ENCODE data around the gene LGMN.

Gene LGMN

DNA sequence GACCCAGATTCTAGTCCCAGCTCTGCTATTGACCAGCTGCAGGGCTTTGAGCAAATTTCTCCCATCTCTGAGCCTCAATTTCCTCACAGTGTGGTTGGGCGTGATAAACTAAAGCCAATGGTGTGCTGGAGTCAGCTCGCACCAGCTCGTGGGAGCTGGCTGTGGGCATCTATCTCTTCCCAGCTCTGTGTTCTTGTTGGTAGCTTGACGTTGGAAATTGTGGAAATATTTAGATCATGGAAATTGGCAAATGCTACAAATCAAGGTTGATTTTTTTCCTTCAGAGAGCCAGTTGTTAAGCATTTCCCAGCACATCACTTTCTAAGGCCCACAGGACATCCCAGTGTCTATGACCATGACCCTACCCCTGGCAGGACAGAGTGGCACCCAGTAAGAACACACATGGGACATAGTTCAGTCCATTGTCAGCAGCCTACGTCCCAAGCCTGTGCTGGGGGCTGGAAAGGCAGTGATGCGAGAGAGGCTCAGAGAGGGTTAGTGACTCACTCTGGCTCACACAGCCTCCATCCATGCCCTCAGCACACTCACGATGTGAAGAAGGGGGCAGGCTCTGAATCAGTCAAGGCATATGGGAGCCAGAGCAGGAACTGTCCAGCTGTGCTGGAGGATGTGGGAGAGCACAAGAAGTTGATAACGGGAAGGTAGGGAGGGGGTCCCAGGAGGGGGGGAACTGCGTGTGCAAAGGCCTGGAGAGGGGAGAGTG, 77.6 kb downstream of the LGMN start:
- Mint-ChIP-seq H3K36me3 (ENCODE audit: insufficient read depth) (peaks cover 31% of the 10 kb centered on the region), H3K4me1 (peaks cover 30% of the 10 kb centered on the region), H3K9me3 (no peaks in the 10 kb centered on the region), H3K27me3 (no peaks in the 10 kb centered on the region), H3K4me3 (no peak overlapping the region), H3K27ac (ENCODE audit: low read depth) (peak overlapping the region; percentile 72)
- DNase-seq (ENCODE audit: low spot score in 2 of 2) (no peak), ATAC-seq (replicated peaks; ENCODE audit: extremely low read depth, poor library complexity, severe bottlenecking) (no peak)

DNA sequence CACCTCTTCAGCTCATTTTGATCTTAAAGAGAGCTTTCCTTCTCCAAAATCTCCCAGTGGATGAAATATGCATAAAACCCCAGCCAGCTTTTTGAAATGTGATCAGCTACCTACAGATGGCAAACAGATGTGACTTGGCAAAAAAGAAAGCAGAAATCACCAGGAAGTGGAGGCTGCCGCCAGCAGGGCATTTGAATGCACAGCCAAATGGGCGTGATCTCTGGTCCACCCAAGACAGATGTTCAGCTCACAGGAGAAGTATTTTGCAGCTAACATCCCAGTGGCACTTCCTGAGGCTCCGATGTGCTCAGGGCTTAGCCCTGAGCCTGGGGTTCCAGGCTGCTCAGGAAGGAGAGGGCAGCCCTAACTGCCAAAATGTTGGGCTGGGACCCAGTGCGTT, 78.3 kb downstream of the LGMN start:
- Mint-ChIP-seq H3K4me1 (peaks cover 27% of the 10 kb centered on the region), H3K4me3 (no peak overlapping the region), H3K9me3 (no peaks in the 10 kb centered on the region), H3K36me3 (ENCODE audit: insufficient read depth) (peaks cover 35% of the 10 kb centered on the region), H3K27ac (ENCODE audit: low read depth) (peak overlapping the region; percentile 25), H3K27me3 (no peaks in the 10 kb centered on the region)
- DNase-seq (ENCODE audit: low spot score in 2 of 2) (no peak), ATAC-seq (replicated peaks; ENCODE audit: extremely low read depth, poor library complexity, severe bottlenecking) (no peak)

DNA sequence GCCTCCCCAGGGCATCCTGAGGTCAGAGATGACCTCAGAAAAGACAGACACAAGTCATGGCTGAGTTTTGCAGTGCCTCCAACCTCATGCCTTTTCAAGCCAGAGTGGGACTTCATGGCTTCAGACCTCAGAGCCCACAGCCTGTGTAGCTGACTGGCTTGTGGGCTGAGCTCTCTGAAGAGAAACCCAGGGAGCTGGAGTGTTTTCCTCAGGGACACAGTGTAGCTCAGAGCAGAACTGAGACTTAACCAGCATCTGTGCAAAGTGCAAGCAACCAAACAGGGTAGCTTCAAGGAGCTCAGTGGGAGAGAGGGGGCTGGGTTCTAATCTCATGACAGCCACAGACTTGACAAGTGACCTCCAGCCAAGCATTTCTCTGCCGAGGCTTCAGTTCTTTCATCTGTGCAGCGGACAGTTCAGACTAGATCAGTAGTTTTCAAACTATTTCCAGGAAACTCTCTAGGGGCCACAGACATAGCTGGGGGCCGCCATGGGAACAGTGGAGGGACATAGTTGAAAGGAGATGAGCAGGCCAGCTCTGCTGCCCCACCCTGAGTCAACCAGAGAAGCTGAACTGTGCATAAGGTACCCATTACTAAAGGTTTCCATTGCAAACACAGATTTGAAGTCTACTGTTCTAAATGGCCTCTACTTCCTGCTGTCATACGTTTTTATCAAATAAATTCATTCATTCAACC, 80.0 kb downstream of the LGMN start:
- DNase-seq (ENCODE audit: low spot score in 2 of 2) (no peak), ATAC-seq (replicated peaks; ENCODE audit: extremely low read depth, poor library complexity, severe bottlenecking) (no peak)
- no peak overlapping the region for H3K4me3 Mint-ChIP-seq
- no peaks in the 10 kb centered on the region for H3K9me3 Mint-ChIP-seq
- H3K27ac Mint-ChIP-seq (ENCODE audit: low read depth): peak overlapping the region; percentile 41
- peaks cover 41% of the 10 kb centered on the region for H3K36me3 Mint-ChIP-seq (ENCODE audit: insufficient read depth)
- peaks cover 34% of the 10 kb centered on the region for H3K4me1 Mint-ChIP-seq
- no peaks in the 10 kb centered on the region for H3K27me3 Mint-ChIP-seq

DNA sequence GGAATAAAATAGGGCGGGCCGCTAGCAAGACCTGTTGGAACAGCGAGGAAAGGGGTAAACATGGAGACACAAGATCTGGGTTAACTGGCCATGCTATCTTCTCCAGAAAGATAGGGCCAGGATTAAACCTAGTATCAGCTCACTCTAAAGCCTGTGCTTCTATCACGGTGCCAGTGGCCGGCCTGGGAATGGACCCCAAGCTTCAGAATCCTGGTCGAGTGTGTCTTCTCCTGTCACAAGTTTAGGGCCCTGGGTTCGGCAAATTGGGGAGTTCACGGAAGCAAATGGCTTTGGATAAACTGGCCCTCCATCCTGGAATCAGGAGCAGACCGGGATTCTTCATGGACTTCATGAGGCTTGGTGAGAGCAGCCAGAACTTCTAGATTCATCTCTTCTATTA, 82.2 kb downstream of the LGMN start:
- Mint-ChIP-seq H3K4me1 (peaks cover 42% of the 10 kb centered on the region), H3K9me3 (no peaks in the 10 kb centered on the region), H3K4me3 (no peak overlapping the region), H3K27ac (ENCODE audit: low read depth) (peak overlapping the region; percentile 32), H3K36me3 (ENCODE audit: insufficient read depth) (peaks cover 44% of the 10 kb centered on the region), H3K27me3 (no peaks in the 10 kb centered on the region)
- ATAC-seq (replicated peaks; ENCODE audit: extremely low read depth, poor library complexity, severe bottlenecking) (no peak), DNase-seq (ENCODE audit: low spot score in 2 of 2) (no peak)

DNA sequence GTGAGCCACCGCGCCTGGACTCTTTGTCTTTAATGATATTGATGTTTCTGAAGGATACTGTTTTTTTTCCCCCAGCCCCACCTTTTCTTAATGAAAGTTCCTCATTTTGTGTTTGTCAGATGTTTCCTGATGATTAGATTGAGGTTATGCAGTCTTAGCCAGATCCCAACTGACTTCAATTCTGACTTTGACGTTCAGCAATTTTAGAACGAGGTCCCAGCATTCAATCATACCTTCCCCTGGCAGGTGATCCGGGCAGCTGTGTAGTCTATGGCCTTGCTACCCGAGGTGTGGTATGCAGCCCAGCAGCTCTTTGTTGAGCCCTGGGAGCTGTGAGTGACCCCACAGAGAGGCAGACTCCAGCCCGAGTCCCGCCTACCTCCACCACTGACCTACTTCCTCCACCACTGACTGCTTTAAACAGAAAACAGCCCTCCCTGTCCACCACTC, 82.7 kb downstream of the LGMN start:
- DNase-seq (ENCODE audit: low spot score in 2 of 2): no peak
- Mint-ChIP-seq H3K4me3 (no peak overlapping the region), H3K27me3 (no peaks in the 10 kb centered on the region), H3K27ac (ENCODE audit: low read depth) (peak overlapping the region; percentile 32), H3K4me1 (peaks cover 38% of the 10 kb centered on the region), H3K36me3 (ENCODE audit: insufficient read depth) (peaks cover 44% of the 10 kb centered on the region), H3K9me3 (no peaks in the 10 kb centered on the region)
- ATAC-seq (replicated peaks; ENCODE audit: extremely low read depth, poor library complexity, severe bottlenecking): no peak

DNA sequence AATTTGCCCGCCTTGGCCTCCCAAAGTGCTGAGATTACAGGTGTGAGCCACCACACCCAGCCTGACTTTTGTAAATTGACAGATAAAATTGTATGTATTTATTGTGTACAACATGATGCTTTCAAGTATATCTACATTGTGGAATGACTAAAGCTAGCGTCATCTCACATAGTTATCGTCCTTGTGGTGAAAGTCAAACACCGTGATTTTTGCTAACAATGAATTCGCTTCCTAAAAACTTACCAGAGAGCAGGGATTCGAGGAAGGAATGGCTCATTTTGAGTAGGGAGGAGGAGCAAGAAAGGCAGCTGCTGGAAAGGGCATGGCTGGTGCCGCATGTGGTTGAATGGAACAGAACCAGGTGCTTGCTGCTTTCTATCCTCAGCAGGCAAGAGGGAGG, 85.4 kb downstream of the LGMN start:
- DNase-seq (ENCODE audit: low spot score in 2 of 2) (no peak), ATAC-seq (replicated peaks; ENCODE audit: extremely low read depth, poor library complexity, severe bottlenecking) (no peak)
- H3K27me3 Mint-ChIP-seq: no peaks in the 10 kb centered on the region
- peak overlapping the region; percentile 32 for H3K27ac Mint-ChIP-seq (ENCODE audit: low read depth)
- H3K4me1 Mint-ChIP-seq: peaks cover 53% of the 10 kb centered on the region
- no peaks in the 10 kb centered on the region for H3K9me3 Mint-ChIP-seq
- H3K4me3 Mint-ChIP-seq: no peak overlapping the region
- peaks cover 47% of the 10 kb centered on the region for H3K36me3 Mint-ChIP-seq (ENCODE audit: insufficient read depth)

DNA sequence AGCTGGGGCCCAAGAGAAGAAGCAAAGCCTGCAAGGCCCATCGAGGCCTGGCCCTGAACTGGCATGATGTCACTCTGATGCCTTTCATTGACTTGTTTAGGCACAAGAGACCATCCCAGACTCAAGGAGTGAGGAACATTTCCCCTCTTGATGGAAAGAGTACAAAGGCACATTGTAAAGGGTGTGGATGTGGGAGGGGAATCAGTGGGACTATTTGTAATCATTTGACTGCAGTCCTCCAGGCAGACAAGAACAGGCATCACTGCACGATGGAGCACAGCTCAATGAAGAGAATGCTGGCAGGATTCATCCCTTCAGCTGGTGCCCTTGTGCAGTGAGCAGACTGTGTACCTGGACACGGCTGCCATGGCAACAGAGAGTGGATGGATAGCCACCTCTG, 87.9 kb downstream of the LGMN start:
- no peak overlapping the region for H3K27ac Mint-ChIP-seq (ENCODE audit: low read depth)
- ATAC-seq (replicated peaks; ENCODE audit: extremely low read depth, poor library complexity, severe bottlenecking): no peak
- H3K4me1 Mint-ChIP-seq: peaks cover 63% of the 10 kb centered on the region
- DNase-seq (ENCODE audit: low spot score in 2 of 2): no peak
- no peak overlapping the region for H3K4me3 Mint-ChIP-seq
- H3K36me3 Mint-ChIP-seq (ENCODE audit: insufficient read depth): peaks cover 41% of the 10 kb centered on the region
- no peaks in the 10 kb centered on the region for H3K27me3 Mint-ChIP-seq
- H3K9me3 Mint-ChIP-seq: no peaks in the 10 kb centered on the region

DNA sequence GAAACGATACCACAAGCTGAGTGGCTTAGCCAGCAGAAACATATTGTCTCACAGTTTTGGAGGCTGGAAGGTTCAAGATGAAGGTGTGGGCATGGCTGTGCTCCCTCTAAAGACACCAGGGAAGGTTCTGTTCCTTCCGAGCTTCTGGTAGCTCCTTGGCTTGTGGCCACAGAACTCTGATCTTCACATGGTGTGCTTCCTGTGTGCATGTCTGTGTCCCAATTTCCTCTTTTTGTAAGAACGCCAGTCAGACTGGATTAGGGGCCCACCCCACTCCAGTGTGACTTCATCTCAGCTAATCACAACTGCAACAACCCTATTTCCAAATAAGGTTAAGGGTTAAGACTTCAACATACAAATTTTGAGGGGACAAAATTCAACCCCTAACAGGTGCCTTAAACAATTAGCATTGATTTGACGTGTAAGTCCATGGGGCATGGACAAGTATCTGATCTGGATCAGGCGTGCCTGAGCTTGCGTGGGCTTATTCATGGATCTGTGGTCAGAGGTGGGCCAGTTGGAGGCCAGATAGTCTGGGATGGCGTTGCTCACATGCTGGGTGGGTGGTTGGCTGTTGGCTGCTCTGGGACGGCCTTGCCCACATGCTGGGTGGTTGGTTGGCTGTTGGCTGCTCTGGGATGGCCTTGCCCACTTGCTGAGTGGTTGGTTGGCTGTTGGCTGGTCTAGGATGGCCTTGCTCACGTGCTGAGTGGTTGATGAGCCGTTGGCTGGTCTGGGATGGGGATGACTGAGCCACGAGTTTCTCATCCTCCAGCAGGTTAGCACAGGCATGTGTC, 88.5 kb downstream of the LGMN start:
- H3K36me3 Mint-ChIP-seq (ENCODE audit: insufficient read depth): peaks cover 40% of the 10 kb centered on the region
- ATAC-seq (replicated peaks; ENCODE audit: extremely low read depth, poor library complexity, severe bottlenecking): peak; percentile 40

DNA sequence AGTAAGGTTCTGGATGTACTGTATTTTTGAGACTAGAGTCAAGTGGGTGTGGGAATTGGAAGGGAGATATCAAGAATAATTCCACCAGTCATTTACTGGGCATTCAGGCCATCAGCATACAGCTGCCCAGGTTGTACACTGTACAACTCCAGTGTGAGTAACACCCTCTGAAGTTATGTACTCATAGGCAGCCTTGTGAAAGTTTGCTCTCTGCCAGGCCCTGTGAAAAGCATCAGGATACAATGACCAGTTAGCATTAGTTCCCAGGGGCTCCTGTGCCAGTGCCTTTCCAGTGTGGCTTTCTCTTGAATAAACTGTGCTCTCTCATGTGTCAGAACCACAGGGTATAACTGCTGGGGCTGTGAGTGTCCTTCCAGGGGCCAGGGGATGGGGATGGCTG, 89.7 kb downstream of the LGMN start:
- ATAC-seq (replicated peaks; ENCODE audit: extremely low read depth, poor library complexity, severe bottlenecking): no peak
- Mint-ChIP-seq H3K36me3 (ENCODE audit: insufficient read depth) (peaks cover 37% of the 10 kb centered on the region), H3K4me3 (no peak overlapping the region), H3K9me3 (no peaks in the 10 kb centered on the region), H3K27me3 (no peaks in the 10 kb centered on the region), H3K4me1 (peaks cover 67% of the 10 kb centered on the region), H3K27ac (ENCODE audit: low read depth) (peak overlapping the region; percentile 59)
- no peak for DNase-seq (ENCODE audit: low spot score in 2 of 2)

More for the DNA sequence above, 88.5 kb downstream of the LGMN start:
- Mint-ChIP-seq H3K4me3 (no peak overlapping the region), H3K9me3 (no peaks in the 10 kb centered on the region), H3K27me3 (no peaks in the 10 kb centered on the region), H3K4me1 (peaks cover 69% of the 10 kb centered on the region), H3K27ac (ENCODE audit: low read depth) (peak overlapping the region; percentile 59)
- DNase-seq (ENCODE audit: low spot score in 2 of 2): no peak

DNA sequence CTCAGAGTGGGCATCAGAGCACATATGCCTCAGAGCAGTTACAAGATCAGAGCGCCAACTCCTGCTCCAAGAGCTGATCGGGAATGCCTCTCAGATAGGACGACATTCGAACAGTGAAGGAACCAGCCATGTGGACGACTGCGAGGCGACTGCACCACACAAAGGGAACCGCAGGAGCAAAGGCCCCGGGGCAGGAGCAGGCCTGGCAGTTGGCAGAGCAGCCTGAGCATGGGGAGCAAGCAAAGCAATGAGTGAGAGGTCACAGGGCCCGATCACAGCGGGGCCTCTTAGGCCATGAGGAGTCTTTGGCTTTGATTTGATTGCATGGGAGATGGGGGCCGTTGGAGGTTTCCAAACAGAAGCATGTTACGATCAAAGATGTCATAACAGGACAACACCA, 90.3 kb downstream of the LGMN start:
- H3K27ac Mint-ChIP-seq (ENCODE audit: low read depth): peak overlapping the region; percentile 68
- no peaks in the 10 kb centered on the region for H3K9me3 Mint-ChIP-seq
- peak overlapping the region; percentile 14 for H3K4me3 Mint-ChIP-seq
- peaks cover 39% of the 10 kb centered on the region for H3K36me3 Mint-ChIP-seq (ENCODE audit: insufficient read depth)
- no peak for ATAC-seq (replicated peaks; ENCODE audit: extremely low read depth, poor library complexity, severe bottlenecking)
- no peak for DNase-seq (ENCODE audit: low spot score in 2 of 2)
- H3K4me1 Mint-ChIP-seq: peaks cover 70% of the 10 kb centered on the region
- H3K27me3 Mint-ChIP-seq: no peaks in the 10 kb centered on the region

DNA sequence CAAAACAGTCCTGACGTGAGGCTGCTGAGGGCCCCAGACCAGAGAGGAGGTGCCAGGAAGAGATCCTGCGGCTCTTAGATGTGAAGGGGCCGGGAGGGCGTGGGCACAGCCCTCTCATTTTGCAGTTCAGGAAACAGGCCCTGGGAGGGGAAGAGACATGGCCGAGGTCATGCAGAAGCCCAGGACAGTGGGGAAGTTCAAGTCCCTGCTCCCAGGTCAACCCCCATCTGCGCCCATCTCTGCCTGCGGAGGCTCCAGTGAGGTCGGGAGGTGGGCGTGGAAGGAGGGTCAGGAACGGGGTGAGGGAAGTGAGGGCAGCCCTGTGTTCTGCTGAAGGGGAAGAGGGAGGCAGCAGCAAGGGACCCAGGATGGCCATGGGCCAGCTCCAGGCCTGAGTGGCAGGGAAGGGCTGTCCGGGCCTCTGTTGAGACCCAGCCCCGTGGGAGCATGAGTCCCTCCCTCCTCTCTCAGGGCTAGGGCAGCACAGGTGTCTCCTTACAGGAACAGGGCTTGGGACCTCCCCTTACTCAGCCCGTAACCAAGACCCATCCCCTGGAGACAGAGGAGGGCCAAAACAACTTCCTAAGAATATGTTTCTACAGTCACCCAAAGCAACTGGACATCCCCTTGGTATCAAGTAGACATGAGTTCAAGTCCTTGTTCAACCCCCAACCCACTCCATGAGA, 90.8 kb downstream of the LGMN start:
- no peak for ATAC-seq (replicated peaks; ENCODE audit: extremely low read depth, poor library complexity, severe bottlenecking)
- peak overlapping the region; percentile 20 for H3K4me3 Mint-ChIP-seq
- peak overlapping the region; percentile 68 for H3K27ac Mint-ChIP-seq (ENCODE audit: low read depth)
- H3K9me3 Mint-ChIP-seq: no peaks in the 10 kb centered on the region
- DNase-seq (ENCODE audit: low spot score in 2 of 2): no peak
- no peaks in the 10 kb centered on the region for H3K27me3 Mint-ChIP-seq
- H3K36me3 Mint-ChIP-seq (ENCODE audit: insufficient read depth): peaks cover 39% of the 10 kb centered on the region
- peaks cover 72% of the 10 kb centered on the region for H3K4me1 Mint-ChIP-seq

DNA sequence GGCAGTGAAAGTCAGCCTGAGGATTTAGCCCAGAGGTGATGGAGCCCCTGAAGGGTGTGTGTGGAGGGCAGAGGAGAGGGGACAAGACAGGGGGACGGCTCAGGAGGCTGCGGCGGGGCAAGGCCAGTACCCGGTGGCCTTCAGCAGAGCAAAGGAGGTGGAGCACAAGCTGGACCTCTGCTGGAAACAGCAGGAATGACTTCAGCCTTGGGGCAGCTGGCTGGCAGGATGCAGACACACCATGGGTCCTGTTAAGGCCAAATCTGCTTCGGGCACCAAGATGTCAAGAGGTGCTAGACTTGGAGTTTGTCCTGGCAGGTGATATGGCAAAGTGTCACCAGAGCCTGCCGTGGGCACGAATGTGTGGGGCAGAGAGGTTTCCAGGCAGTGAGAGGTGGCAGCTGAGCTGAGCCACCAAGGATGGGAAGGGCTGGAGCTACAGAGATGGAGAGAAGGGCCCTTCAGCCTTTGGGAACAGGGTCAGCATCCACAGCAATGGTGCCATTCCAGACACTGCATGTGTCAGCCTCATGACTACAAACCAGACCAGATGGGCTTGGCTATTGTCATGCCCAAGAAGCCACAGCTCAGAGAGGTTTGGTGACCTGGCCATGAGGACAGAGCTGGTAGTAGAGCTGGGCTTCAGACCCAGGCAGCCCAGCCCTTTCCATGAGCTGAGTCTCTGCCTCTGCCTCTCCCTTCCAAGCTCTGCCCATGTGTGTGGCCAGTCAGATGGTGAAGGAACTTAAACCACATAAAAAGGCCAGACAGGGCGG, 91.9 kb downstream of the LGMN start:
- Mint-ChIP-seq H3K36me3 (ENCODE audit: insufficient read depth) (peaks cover 43% of the 10 kb centered on the region), H3K27ac (ENCODE audit: low read depth) (peak overlapping the region; percentile 95), H3K4me1 (peaks cover 73% of the 10 kb centered on the region), H3K27me3 (no peaks in the 10 kb centered on the region), H3K4me3 (peak overlapping the region; percentile 82), H3K9me3 (no peaks in the 10 kb centered on the region)
- ATAC-seq (replicated peaks; ENCODE audit: extremely low read depth, poor library complexity, severe bottlenecking) (no peak), DNase-seq (ENCODE audit: low spot score in 2 of 2) (no peak)
